Prostate gland (tissue), 2 donors: ENCODE results near the gene NLRP4. TPM values are rescaled to one million over a fixed set of nuclear protein-coding genes. Genes with fewer than 3 reads are reported as not detected.
"Not testable (repeated sequence)": the region's sequence is repeated elsewhere in the genome, so short reads cannot be mapped to it uniquely, and the experiment has no call there.

Experiments
- DNase-seq: peaks from one replicate; pipeline ENCODE4 v3.0.0-alpha.2; 2019; ENCODE audit warnings: low spot score
- H3K27ac ChIP-seq, 2 donors: fragments of 200-600 bp; sonication (generic); 2 replicates each; pipeline ENCODE4 v1.5.1; 2017 to 2019
- H3K27me3 ChIP-seq: fragments of 200-600 bp; sonication (generic); replicated peaks from 2 replicates; pipeline ENCODE4 v1.5.1; 2019; ENCODE audit not compliant: insufficient read depth
- H3K36me3 ChIP-seq, 2 donors: fragments of 200-600 bp; sonication (generic); 1 replicate in 1 of 2; 2 replicates in 1 of 2; pipeline versions ENCODE4 v1.5.1 to v1.8.1; 2017 to 2019
- H3K4me1 ChIP-seq: fragments of 200-600 bp; sonication (generic); replicated peaks from 2 replicates; pipeline ENCODE4 v1.5.1; 2019
- H3K4me3 ChIP-seq, 2 donors: fragments of 200-600 bp; sonication (generic); 2 replicates each; pipeline ENCODE4 v1.5.1; 2017 to 2019
- H3K9me3 ChIP-seq: fragments of 200-600 bp; sonication (generic); 2 replicates; pipeline ENCODE4 v1.5.1; 2017
- CTCF ChIP-seq, 4 experiments: fragments of 200-600 bp in 2 of 4; fragments of 450-650 bp in 2 of 4; sonication (generic) in 2 of 4; IDR thresholded peaks; 1 replicate in 3 of 4; 2 replicates in 1 of 4; pipeline ENCODE4 v1.5.1; 2016 to 2019; ENCODE audit warnings: antibody characterized with exemption in 4 of 4, mild to moderate bottlenecking in 2 of 4, moderate library complexity in 2 of 4
- POLR2A ChIP-seq: fragments of 450-650 bp; IDR thresholded peaks from one replicate; pipeline ENCODE4 v1.6.1; 2016; ENCODE audit warnings: antibody characterized with exemption, mild to moderate bottlenecking
- POLR2AphosphoS5 ChIP-seq: sonication (generic); formaldehyde crosslinking; IDR thresholded peaks from one replicate; pipeline ENCODE4 v1.6.1; 2017; ENCODE audit warnings: antibody characterized with exemption
- WGBS: methylation state at CpG from one replicate; pipeline ENCODE4 v1.1.5; 2018; 5-methylcytosine and 5-hydroxymethylcytosine counted together
- intact Hi-C: fragments of 100-400 bp; cut with DNase I; formaldehyde crosslinking; loops from one replicate; pipeline ENCODE4 v1.14.2; 2022
- total RNA-seq, 2 donors: library from RNA; depleted of rRNA; stranded (reverse); fragments of >200 nt; gene quantifications; one replicate each; pipeline ENCODE4 v1.1.0, GENCODE V29; 2016

NLRP4 gene
- total RNA-seq, 2 donors from 2014 or later, result 5.1 TPM; not detected in 1

- intact Hi-C loops, result no loop called here
- Histone ChIP-seq H3K9me3 (no peaks in the 10 kb centered on the region), H3K4me1 (no peaks in the 10 kb centered on the region), H3K27me3 (no peaks in the 10 kb centered on the region), H3K36me3 (no peaks in the 10 kb centered on the region), H3K4me3 (no peak overlapping the region), H3K27ac (no peak overlapping the region)
- 89% methylated on average over 7 of the region's 7 CpGs for WGBS
- TF ChIP-seq CTCF (IDR thresholded peaks at IDR 0.05), result no peak
- TF ChIP-seq POLR2A, result no peak
- no peak for TF ChIP-seq POLR2AphosphoS5
- no peak for DNase-seq
Measured at GRCh38 chr19:55912916-55913315, 76.6 kb downstream of the NLRP4 start.

DNA sequence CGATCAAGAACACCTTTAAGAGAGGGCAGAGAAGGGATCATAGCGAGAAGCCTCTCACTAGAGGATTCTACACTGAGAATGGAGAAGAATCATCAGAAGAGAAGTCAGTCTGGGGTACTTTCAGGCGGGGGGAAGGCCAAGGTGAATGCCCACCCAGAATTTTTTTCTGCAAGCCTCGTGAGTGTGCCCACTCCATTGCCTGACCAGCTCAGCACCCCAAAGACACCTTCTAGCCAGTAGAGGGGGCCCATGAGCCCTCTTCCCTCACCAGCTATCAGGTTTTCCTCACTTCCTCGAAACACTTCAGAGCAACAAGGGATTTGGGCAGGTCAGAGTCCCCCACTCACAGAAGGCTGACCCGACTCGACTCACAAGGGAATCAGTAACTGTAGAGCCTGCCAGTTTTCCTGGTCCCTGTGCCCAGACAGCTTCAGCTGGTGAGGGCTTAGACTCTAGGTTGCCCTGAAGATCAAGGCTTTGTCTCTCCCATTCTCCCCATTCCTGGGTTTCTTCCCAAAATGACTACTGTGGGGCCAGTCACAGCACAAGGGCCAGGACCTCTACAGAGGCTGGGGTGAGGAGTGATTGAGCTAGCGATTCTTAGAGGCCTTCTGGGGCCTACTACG, 77.4 kb downstream of the NLRP4 start:
- DNase-seq, result no peak
- no peak overlapping the region for H3K27ac ChIP-seq
- H3K4me3 ChIP-seq, result no peak overlapping the region
- no peaks in the 10 kb centered on the region for H3K27me3 ChIP-seq
- WGBS, result 48% methylated on average over 9 of the region's 9 CpGs
- H3K9me3 ChIP-seq, result no peaks in the 10 kb centered on the region
- no peaks in the 10 kb centered on the region for H3K4me1 ChIP-seq
- intact Hi-C loops, result no loop called here
- TF ChIP-seq POLR2AphosphoS5 (no peak), CTCF (IDR thresholded peaks at IDR 0.05) (no peak)
- no peaks in the 10 kb centered on the region for H3K36me3 ChIP-seq

GRCh38 chr19:55923556-55923955, 87.2 kb downstream of the NLRP4 start:
- no peaks in the 10 kb centered on the region for H3K27me3 ChIP-seq
- no peak overlapping the region for H3K4me3 ChIP-seq
- 80% methylated on average over 5 of the region's 5 CpGs for WGBS
- H3K9me3 ChIP-seq, result no peaks in the 10 kb centered on the region
- TF ChIP-seq POLR2AphosphoS5, result no peak
- TF ChIP-seq CTCF (IDR thresholded peaks at IDR 0.05), result no peak
- no peak for TF ChIP-seq POLR2A
- intact Hi-C loops, result no loop called here
- H3K27ac ChIP-seq, result no peak overlapping the region
- no peak for DNase-seq
- H3K4me1 ChIP-seq, result no peaks in the 10 kb centered on the region
- no peaks in the 10 kb centered on the region for H3K36me3 ChIP-seq

- intact Hi-C loops, result no loop called here
- TF ChIP-seq POLR2A (no peak), CTCF (IDR thresholded peaks at IDR 0.05) (no peak), POLR2AphosphoS5 (no peak)
- no peaks in the 10 kb centered on the region for H3K27me3 ChIP-seq
- no peak overlapping the region for H3K4me3 ChIP-seq
- no peaks in the 10 kb centered on the region for H3K4me1 ChIP-seq
- 78% methylated on average over 8 of the region's 8 CpGs for WGBS
- H3K27ac ChIP-seq, result no peak overlapping the region
- H3K9me3 ChIP-seq, result no peaks in the 10 kb centered on the region
- H3K36me3 ChIP-seq, result no peaks in the 10 kb centered on the region
- DNase-seq, result no peak
Measured at GRCh38 chr19:55927991-55928390, 91.7 kb downstream of the NLRP4 start.

GRCh38 chr19:55929258-55929657, 92.9 kb downstream of the NLRP4 start:
- WGBS, result 94% methylated on average over 5 of the region's 5 CpGs
- H3K4me1 ChIP-seq, H3K36me3 ChIP-seq, H3K27ac ChIP-seq, DNase-seq, H3K9me3 ChIP-seq, H3K27me3 ChIP-seq, H3K4me3 ChIP-seq, intact Hi-C loops: not testable (repeated sequence)
